Measurements from ENCODE around the gene TMEM60.

Gene TMEM60

DNA sequence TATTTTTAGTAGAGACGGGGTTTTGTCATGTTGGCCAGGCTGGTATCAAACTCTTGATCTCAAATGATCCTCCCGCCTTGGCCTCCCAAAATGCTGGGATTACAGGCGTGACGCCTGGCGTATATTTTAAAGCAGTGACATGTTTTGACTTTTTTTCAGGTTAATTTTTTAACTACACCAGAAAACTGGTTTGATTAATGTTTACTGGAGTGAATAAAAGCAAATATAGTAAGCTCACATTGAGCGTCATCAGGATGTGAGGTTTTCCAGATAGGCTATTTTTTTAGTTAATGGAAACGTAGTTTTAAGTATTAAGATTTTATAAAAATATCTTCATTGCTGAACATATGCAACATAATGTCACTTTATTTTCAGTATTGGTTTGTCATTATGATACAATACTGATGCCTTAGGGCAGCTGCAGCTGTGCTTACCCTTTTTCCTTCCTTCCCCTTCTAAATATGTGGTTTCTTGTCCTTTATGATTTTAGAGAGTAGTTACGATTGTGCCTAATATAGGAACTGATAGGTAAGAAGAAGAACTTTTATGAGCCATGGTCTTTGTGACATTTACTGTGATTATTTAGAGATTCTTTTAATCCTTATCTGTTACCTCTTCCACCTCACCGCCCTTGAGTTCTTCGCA lies 37.3 kb downstream of the TMEM60 start:
- Histone ChIP-seq H3K36me3 (ENCODE audit: control insufficient read depth, insufficient read depth, low read length) (no peaks in the 10 kb centered on the region), H3K4me1 (ENCODE audit: control insufficient read depth, insufficient read depth, low read length, poor library complexity, severe bottlenecking) (peaks cover 6% of the 10 kb centered on the region), H3K27ac (ENCODE audit: insufficient read depth, low read length, poor library complexity, severe bottlenecking) (no peak overlapping the region), H3K9me3 (ENCODE audit: control insufficient read depth, low read length) (no peaks in the 10 kb centered on the region), H3K27me3 (replicated peaks; ENCODE audit: control insufficient read depth, insufficient read depth, low read length, poor library complexity, severe bottlenecking) (no peaks in the 10 kb centered on the region), H3K4me3 (ENCODE audit: insufficient read depth, low read depth, low read length, poor library complexity, severe bottlenecking) (no peak overlapping the region)
- no peak for DNase-seq

DNA sequence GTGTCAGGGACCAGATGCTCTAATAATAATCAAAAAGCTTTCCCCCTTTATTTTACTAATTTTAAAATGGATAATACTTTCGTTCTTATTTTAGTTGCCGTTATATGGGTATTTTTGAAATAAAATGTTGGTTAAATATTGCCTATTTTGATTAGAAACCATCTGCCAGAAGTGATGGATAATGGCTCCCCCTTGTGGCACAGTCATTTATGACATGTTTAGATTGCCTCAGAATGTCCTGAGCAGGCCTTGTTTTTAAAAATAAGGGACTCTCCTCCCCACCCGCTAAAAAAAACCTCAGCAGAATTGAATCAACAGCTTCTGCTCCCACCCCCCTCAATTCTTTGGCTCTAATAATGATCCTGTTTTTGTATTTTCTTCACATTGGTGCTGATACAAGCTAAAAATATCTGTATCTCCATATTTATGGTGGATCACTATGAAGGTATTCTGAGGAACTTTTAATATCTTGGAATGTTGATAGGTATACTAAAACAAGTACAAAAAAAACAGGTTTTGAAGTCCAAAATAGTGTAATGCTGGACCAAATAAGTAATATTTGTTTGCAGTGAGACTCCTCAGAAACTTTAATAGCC lies 38.8 kb downstream of the TMEM60 start:
- Histone ChIP-seq H3K27me3 (replicated peaks; ENCODE audit: control insufficient read depth, insufficient read depth, low read length, poor library complexity, severe bottlenecking) (no peaks in the 10 kb centered on the region), H3K4me1 (ENCODE audit: control insufficient read depth, insufficient read depth, low read length, poor library complexity, severe bottlenecking) (peaks cover 6% of the 10 kb centered on the region), H3K27ac (ENCODE audit: insufficient read depth, low read length, poor library complexity, severe bottlenecking) (peak overlapping the region; percentile 2), H3K4me3 (ENCODE audit: insufficient read depth, low read depth, low read length, poor library complexity, severe bottlenecking) (no peak overlapping the region), H3K36me3 (ENCODE audit: control insufficient read depth, insufficient read depth, low read length) (no peaks in the 10 kb centered on the region), H3K9me3 (ENCODE audit: control insufficient read depth, low read length) (no peaks in the 10 kb centered on the region)
- DNase-seq, result peak; percentile 39 to 64 (median 40)

DNA sequence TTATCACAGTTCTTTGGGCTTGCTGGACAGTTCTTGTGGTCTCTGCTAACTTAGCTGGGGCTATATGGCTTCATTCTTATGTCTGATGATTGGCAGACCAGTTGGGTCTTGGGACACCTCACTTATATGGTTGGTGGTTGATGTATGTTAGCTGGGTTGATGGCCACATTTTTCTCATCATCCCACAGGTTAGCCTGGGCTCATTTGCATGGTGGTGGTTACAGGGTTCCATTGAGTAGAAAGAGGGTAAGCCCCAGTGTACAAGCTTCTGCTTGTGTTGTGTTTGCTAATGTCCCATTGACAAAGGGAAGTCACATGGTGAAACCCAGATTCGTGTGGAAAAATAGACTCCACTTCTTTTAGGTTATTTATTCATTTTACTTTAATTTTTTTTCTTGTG lies 40.6 kb downstream of the TMEM60 start:
- H3K4me1 ChIP-seq (ENCODE audit: control insufficient read depth, insufficient read depth, low read length, poor library complexity, severe bottlenecking), result peaks cover 10% of the 10 kb centered on the region
- no peak overlapping the region for H3K27ac ChIP-seq (ENCODE audit: insufficient read depth, low read length, poor library complexity, severe bottlenecking)

DNA sequence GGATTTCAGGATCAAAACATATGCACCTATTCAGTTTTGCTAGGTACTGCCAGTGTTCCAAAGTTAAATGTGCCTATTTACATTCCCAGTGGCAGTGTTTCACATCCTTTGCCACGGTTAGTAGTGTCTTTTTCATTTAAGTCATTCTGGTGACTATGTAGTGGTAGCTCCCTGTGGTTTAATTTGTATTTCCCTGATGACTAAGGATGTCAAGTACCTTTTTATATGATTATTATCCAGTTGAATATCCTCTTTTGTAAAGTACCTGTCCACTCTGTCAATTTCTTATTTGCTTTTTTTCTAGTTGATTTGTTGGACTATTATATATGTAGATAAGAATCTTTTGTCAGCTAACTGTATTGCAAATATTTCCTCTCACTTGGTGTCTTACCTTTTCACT lies 45.1 kb downstream of the TMEM60 start:
- no peak overlapping the region for H3K4me3 ChIP-seq (ENCODE audit: insufficient read depth, low read depth, low read length, poor library complexity, severe bottlenecking)
- H3K27ac ChIP-seq (ENCODE audit: insufficient read depth, low read length, poor library complexity, severe bottlenecking), result no peak overlapping the region
- DNase-seq, result no peak
- peaks cover 4% of the 10 kb centered on the region for H3K4me1 ChIP-seq (ENCODE audit: control insufficient read depth, insufficient read depth, low read length, poor library complexity, severe bottlenecking)
- H3K27me3 ChIP-seq (replicated peaks; ENCODE audit: control insufficient read depth, insufficient read depth, low read length, poor library complexity, severe bottlenecking), result no peaks in the 10 kb centered on the region
- peaks cover 4% of the 10 kb centered on the region for H3K36me3 ChIP-seq (ENCODE audit: control insufficient read depth, insufficient read depth, low read length)
- no peaks in the 10 kb centered on the region for H3K9me3 ChIP-seq (ENCODE audit: control insufficient read depth, low read length)

More for the DNA sequence above, 40.6 kb downstream of the TMEM60 start:
- Histone ChIP-seq H3K36me3 (ENCODE audit: control insufficient read depth, insufficient read depth, low read length) (no peaks in the 10 kb centered on the region), H3K9me3 (ENCODE audit: control insufficient read depth, low read length) (no peaks in the 10 kb centered on the region), H3K4me3 (ENCODE audit: insufficient read depth, low read depth, low read length, poor library complexity, severe bottlenecking) (no peak overlapping the region), H3K27me3 (replicated peaks; ENCODE audit: control insufficient read depth, insufficient read depth, low read length, poor library complexity, severe bottlenecking) (no peaks in the 10 kb centered on the region)
- no peak for DNase-seq

DNA sequence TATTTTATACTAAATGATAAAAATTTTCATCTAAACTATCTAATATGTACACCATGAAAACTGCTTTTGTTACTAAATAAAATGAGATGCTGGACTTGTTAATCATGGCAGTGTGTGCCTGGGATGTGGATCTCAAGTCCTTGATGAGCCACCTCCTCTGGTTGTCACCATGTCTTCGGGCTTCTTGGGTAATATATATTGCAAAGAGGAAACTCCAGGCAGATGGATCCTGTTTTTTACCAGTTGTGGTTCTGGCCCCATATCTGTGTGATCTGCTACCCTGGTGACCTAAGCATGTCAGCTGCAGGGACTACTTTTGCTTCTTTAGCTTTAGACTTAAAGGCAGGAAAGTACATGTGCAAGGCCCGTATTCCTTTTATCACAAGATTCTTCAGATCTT lies 46.2 kb downstream of the TMEM60 start:
- H3K9me3 ChIP-seq (ENCODE audit: control insufficient read depth, low read length), result no peaks in the 10 kb centered on the region
- H3K4me3 ChIP-seq (ENCODE audit: insufficient read depth, low read depth, low read length, poor library complexity, severe bottlenecking), result no peak overlapping the region
- H3K27me3 ChIP-seq (replicated peaks; ENCODE audit: control insufficient read depth, insufficient read depth, low read length, poor library complexity, severe bottlenecking), result no peaks in the 10 kb centered on the region
- H3K36me3 ChIP-seq (ENCODE audit: control insufficient read depth, insufficient read depth, low read length), result peaks cover 4% of the 10 kb centered on the region
- peaks cover 4% of the 10 kb centered on the region for H3K4me1 ChIP-seq (ENCODE audit: control insufficient read depth, insufficient read depth, low read length, poor library complexity, severe bottlenecking)
- H3K27ac ChIP-seq (ENCODE audit: insufficient read depth, low read length, poor library complexity, severe bottlenecking), result no peak overlapping the region
- DNase-seq, result no peak

DNA sequence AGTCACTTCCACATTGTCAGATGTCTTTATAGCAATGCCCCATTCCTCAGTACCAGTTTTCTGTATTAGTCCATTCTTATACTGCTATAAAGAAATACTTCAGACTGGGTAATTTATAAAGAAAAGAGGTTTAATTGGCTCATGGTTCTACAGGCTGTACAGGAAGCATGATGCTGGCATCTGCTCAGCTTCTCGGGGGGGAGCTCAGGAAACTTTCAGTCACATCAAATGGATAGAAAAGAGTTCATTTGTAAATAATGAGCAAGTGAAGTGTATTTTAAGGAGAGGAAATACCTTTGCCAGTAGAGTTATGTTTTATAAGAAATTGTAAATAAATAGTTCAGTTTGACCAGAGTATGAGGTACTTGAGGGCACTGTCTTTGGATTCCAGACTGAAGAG lies 50.5 kb downstream of the TMEM60 start:
- Histone ChIP-seq H3K27me3 (replicated peaks; ENCODE audit: control insufficient read depth, insufficient read depth, low read length, poor library complexity, severe bottlenecking) (no peaks in the 10 kb centered on the region), H3K9me3 (ENCODE audit: control insufficient read depth, low read length) (no peaks in the 10 kb centered on the region), H3K4me3 (ENCODE audit: insufficient read depth, low read depth, low read length, poor library complexity, severe bottlenecking) (no peak overlapping the region), H3K27ac (ENCODE audit: insufficient read depth, low read length, poor library complexity, severe bottlenecking) (no peak overlapping the region), H3K36me3 (ENCODE audit: control insufficient read depth, insufficient read depth, low read length) (peaks cover 4% of the 10 kb centered on the region), H3K4me1 (ENCODE audit: control insufficient read depth, insufficient read depth, low read length, poor library complexity, severe bottlenecking) (no peaks in the 10 kb centered on the region)
- DNase-seq, result no peak

DNA sequence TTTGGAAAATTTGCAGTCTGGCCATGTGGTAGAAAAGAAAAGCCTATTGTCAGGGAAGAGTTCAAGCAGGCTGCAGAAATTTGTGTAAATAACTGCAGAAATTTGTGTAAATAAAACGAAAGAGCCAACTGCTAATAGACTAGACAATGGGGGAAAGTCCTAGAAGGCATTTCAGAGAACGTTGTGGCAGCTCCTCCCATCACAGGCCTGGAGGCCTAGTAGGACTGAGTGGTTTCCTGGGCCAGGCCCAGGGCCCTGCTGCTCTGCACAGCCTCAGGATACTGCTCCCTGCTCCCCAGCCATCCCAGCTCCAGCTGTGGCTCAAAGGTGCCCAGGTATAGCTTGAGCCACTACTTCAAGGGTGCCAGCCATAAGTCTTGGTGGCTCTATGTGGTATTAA lies 51.1 kb downstream of the TMEM60 start:
- peaks cover 4% of the 10 kb centered on the region for H3K36me3 ChIP-seq (ENCODE audit: control insufficient read depth, insufficient read depth, low read length)
- H3K27ac ChIP-seq (ENCODE audit: insufficient read depth, low read length, poor library complexity, severe bottlenecking), result no peak overlapping the region
- DNase-seq, result no peak

DNA sequence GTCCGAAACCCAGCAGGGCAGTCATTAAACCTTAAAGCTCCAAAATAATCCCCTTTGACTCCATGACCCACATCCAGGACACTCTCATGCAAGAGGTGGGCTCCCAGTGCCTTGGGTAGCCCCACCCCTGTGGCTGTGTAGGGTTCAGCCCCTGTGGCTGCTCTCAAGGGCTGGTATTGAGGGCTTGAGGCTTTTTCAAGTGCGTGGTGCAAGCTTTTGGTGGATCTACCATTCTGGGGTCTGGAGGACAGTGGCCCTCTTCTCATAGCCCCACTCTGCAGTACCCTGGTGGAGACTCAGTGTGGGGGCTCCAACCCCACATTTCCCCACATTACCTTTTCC lies 51.4 kb downstream of the TMEM60 start:
- H3K27me3 ChIP-seq (replicated peaks; ENCODE audit: control insufficient read depth, insufficient read depth, low read length, poor library complexity, severe bottlenecking), result no peaks in the 10 kb centered on the region
- DNase-seq, result no peak
- H3K27ac ChIP-seq (ENCODE audit: insufficient read depth, low read length, poor library complexity, severe bottlenecking), result no peak overlapping the region
- no peak overlapping the region for H3K4me3 ChIP-seq (ENCODE audit: insufficient read depth, low read depth, low read length, poor library complexity, severe bottlenecking)
- H3K9me3 ChIP-seq (ENCODE audit: control insufficient read depth, low read length), result no peaks in the 10 kb centered on the region
- H3K36me3 ChIP-seq (ENCODE audit: control insufficient read depth, insufficient read depth, low read length), result peaks cover 4% of the 10 kb centered on the region
- H3K4me1 ChIP-seq (ENCODE audit: control insufficient read depth, insufficient read depth, low read length, poor library complexity, severe bottlenecking), result no peaks in the 10 kb centered on the region

More for the DNA sequence above, 51.1 kb downstream of the TMEM60 start:
- H3K27me3 ChIP-seq (replicated peaks; ENCODE audit: control insufficient read depth, insufficient read depth, low read length, poor library complexity, severe bottlenecking), result no peaks in the 10 kb centered on the region
- no peak overlapping the region for H3K4me3 ChIP-seq (ENCODE audit: insufficient read depth, low read depth, low read length, poor library complexity, severe bottlenecking)
- no peaks in the 10 kb centered on the region for H3K9me3 ChIP-seq (ENCODE audit: control insufficient read depth, low read length)
- H3K4me1 ChIP-seq (ENCODE audit: control insufficient read depth, insufficient read depth, low read length, poor library complexity, severe bottlenecking), result no peaks in the 10 kb centered on the region

DNA sequence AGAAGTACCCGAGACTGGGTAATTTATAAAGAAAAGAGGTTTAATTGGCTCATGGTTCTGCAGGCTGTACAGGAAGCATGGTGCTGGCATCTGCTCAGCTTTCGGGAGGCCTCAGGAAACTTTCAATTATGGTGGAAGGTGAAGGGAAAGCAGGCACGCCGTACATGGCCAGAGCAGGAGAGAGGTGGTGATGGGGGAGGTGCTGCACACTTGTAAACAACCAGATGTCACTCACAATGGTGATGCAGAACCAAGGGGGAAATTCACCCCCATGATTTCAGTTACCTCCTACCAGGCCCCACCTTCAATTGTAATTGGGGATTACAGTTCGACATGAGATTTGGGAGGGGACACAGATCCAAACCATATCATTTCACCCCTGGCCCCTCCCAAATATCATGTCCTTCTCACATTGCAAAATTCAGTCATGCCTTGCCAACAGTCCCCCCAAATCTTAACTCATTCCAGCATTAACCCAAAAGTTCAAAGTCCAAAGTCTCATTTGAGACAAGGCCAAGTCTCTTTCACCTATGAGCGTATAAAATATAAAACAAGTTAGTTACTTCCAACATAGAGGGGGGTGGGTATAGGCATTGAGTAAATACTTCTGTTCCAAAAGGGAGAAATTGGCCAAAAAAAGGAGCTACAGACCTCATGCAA lies 51.9 kb downstream of the TMEM60 start:
- no peak for DNase-seq
- H3K36me3 ChIP-seq (ENCODE audit: control insufficient read depth, insufficient read depth, low read length), result peaks cover 4% of the 10 kb centered on the region

DNA sequence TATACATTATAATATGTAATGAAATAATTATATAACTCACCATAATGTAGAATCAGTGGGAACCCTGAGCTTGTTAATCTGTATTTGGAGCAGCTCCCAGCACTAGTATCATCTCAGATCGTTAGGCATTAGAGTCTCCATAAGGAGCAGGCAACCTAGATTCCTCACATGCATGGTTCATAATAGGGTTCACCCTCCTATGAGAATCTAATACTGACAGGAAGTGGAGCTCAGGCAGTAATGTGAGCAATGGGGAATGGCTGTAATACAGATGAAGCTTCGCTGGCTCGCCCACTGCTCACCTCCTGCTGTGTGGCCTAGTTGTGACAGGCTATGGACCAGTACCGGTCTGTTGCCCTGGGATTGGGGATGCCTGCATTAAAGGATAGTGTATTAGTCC lies 52.5 kb downstream of the TMEM60 start:
- Histone ChIP-seq H3K27ac (ENCODE audit: insufficient read depth, low read length, poor library complexity, severe bottlenecking) (no peak overlapping the region), H3K36me3 (ENCODE audit: control insufficient read depth, insufficient read depth, low read length) (peaks cover 4% of the 10 kb centered on the region), H3K27me3 (replicated peaks; ENCODE audit: control insufficient read depth, insufficient read depth, low read length, poor library complexity, severe bottlenecking) (no peaks in the 10 kb centered on the region), H3K4me1 (ENCODE audit: control insufficient read depth, insufficient read depth, low read length, poor library complexity, severe bottlenecking) (no peaks in the 10 kb centered on the region), H3K9me3 (ENCODE audit: control insufficient read depth, low read length) (no peaks in the 10 kb centered on the region), H3K4me3 (ENCODE audit: insufficient read depth, low read depth, low read length, poor library complexity, severe bottlenecking) (no peak overlapping the region)
- no peak for DNase-seq

More for the DNA sequence above, 51.9 kb downstream of the TMEM60 start:
- H3K27me3 ChIP-seq (replicated peaks; ENCODE audit: control insufficient read depth, insufficient read depth, low read length, poor library complexity, severe bottlenecking), result no peaks in the 10 kb centered on the region
- H3K27ac ChIP-seq (ENCODE audit: insufficient read depth, low read length, poor library complexity, severe bottlenecking), result no peak overlapping the region
- no peaks in the 10 kb centered on the region for H3K4me1 ChIP-seq (ENCODE audit: control insufficient read depth, insufficient read depth, low read length, poor library complexity, severe bottlenecking)
- H3K9me3 ChIP-seq (ENCODE audit: control insufficient read depth, low read length), result no peaks in the 10 kb centered on the region
- H3K4me3 ChIP-seq (ENCODE audit: insufficient read depth, low read depth, low read length, poor library complexity, severe bottlenecking), result no peak overlapping the region
